ENCODE results near the gene ERAL1. TPM values are rescaled to one million over a fixed set of nuclear protein-coding genes. Genes with fewer than 3 reads are reported as not detected.
A peak's percentile ranks its signal among the peaks of the same experiment; 100 is the strongest.

ERAL1 gene
- total RNA-seq, 4 donors from 2014 or later, result 28.1 to 74.4 (median 47.3) TPM

- peak; percentile 43 for DNase-seq
- TF ChIP-seq POLR2A (IDR thresholded peaks at IDR 0.05) (no peak), POLR2AphosphoS5 (IDR thresholded peaks at IDR 0.05) (peak in 2 of 3 donors; percentile 30 to 38), EP300 (IDR thresholded peaks at IDR 0.05; ENCODE audit: low read depth) (no peak), CTCF (IDR thresholded peaks at IDR 0.05) (no peak)
- Histone ChIP-seq H3K4me3 (no peak overlapping the region), H3K27me3 (no peaks in the 10 kb centered on the region), H3K9me3 (no peaks in the 10 kb centered on the region), H3K27ac (peak overlapping the region; percentile 68 to 77 (median 77)), H3K36me3 (peaks cover 0 to 55% (median 19%) of the 10 kb centered on the region in 4 donors), H3K4me1 (peaks cover 20 to 39% (median 29%) of the 10 kb centered on the region in 4 donors)
- in situ Hi-C loops (cut with MboI; ENCODE audit: low pct_ligation_motif_present in 1 of 4, low pct_unique_long_range_greater_than_20kb in 1 of 4, low sequenced_read_pairs in 3 of 4), result loop anchor here in 2 of 4 donors (25.0 kb wide), 1 partner anchor 146 kb away; no protein-coding TSS in a partner anchor
- 48 to 57% methylated on average over 4 to 6 of the region's 6 CpGs for WGBS, 2 donors (ENCODE audit: low coverage in 1 of 2)
- intact Hi-C loops (cut with DNase I; ENCODE audit: low total_unique reads), result no loop called here
Observed at GRCh38 chr17:28908640-28909167, 53.9 kb downstream of the ERAL1 start.

GRCh38 chr17:28910534-28910933 lies 55.7 kb downstream of the ERAL1 start:
- no peaks in the 10 kb centered on the region for H3K27me3 ChIP-seq
- no peak for DNase-seq
- peaks cover 0 to 68% (median 21%) of the 10 kb centered on the region in 4 donors for H3K36me3 ChIP-seq
- peaks cover 20 to 39% (median 29%) of the 10 kb centered on the region in 4 donors for H3K4me1 ChIP-seq
- H3K9me3 ChIP-seq, result no peaks in the 10 kb centered on the region
- H3K27ac ChIP-seq, result no peak overlapping the region
- in situ Hi-C loops (cut with MboI; ENCODE audit: low pct_ligation_motif_present in 1 of 4, low pct_unique_long_range_greater_than_20kb in 1 of 4, low sequenced_read_pairs in 3 of 4), result loop anchor here in 3 of 4 donors (10.0 to 25.0 kb wide), 2 partner anchors 148 to 156 kb away; no protein-coding TSS in a partner anchor
- intact Hi-C loops (cut with DNase I; ENCODE audit: low total_unique reads), result no loop called here
- WGBS, 2 donors (ENCODE audit: low coverage in 1 of 2), result 82 to 83% methylated on average over 1 of the region's 1 CpG
- no peak overlapping the region for H3K4me3 ChIP-seq
- TF ChIP-seq POLR2AphosphoS5 (IDR thresholded peaks at IDR 0.05), result no peak
- no peak for TF ChIP-seq CTCF (IDR thresholded peaks at IDR 0.05)
- no peak for TF ChIP-seq POLR2A (IDR thresholded peaks at IDR 0.05)
- TF ChIP-seq EP300 (IDR thresholded peaks at IDR 0.05; ENCODE audit: low read depth), result no peak

Small RNA genes lying within 50 kb of the gene (small RNA-seq; reads per million reads assigned to genes)
- 0 reads per million in 4 donors for gene RF00019

Other genes starting within 250 kb of the ERAL1 start
- 10 to 100 TPM in 3 of 4 donors, 1 to 10 TPM in 1; 8.3 to 70.8 (median 22.1) TPM for gene RSKR, start 240.8 kb upstream of the ERAL1 start, total RNA-seq
- 100 to 1,000 TPM; 117 to 120 (median 118) TPM for gene BLTP2, start 209.9 kb upstream of the ERAL1 start, total RNA-seq
- 10 to 100 TPM; 32.2 to 69.9 (median 49.1) TPM for gene SDF2, start 193.1 kb upstream of the ERAL1 start, total RNA-seq
- gene SUPT6H, start 192.8 kb upstream of the ERAL1 start, total RNA-seq, result 100 to 1,000 TPM in 1 of 4 donors, 10 to 100 TPM in 3; 50.8 to 167 (median 61.6) TPM
- gene PROCA1, start 143.1 kb upstream of the ERAL1 start, total RNA-seq, result 1 to 10 TPM in 2 of 4 donors, under 1 TPM in 1, not detected in 1; 0.96 to 2.9 (median 1.4) TPM
- 10 to 100 TPM; 41.1 to 60.5 (median 50.0) TPM for gene RAB34, start 137.1 kb upstream of the ERAL1 start, total RNA-seq
- 100 to 1,000 TPM; 238 to 385 (median 342) TPM for gene RPL23A, start 135.0 kb upstream of the ERAL1 start, total RNA-seq
- gene TLCD1, start 128.8 kb upstream of the ERAL1 start, total RNA-seq, result 10 to 100 TPM in 1 of 4 donors, 1 to 10 TPM in 1, not detected in 2; 5.6 to 11.5 TPM
- gene NEK8, start 126.2 kb upstream of the ERAL1 start, total RNA-seq, result 10 to 100 TPM in 1 of 4 donors, 1 to 10 TPM in 3; 5.7 to 52.3 (median 8.3) TPM
- 100 to 1,000 TPM in 3 of 4 donors, 10 to 100 TPM in 1; 65.7 to 191 (median 126) TPM for gene TRAF4, start 111.0 kb upstream of the ERAL1 start, total RNA-seq
- 10 to 100 TPM; 23.2 to 41.0 (median 32.9) TPM for gene FAM222B, start 12.2 kb upstream of the ERAL1 start, total RNA-seq
- 10 to 100 TPM; 35.8 to 95.8 (median 46.5) TPM for gene FLOT2, start 42.7 kb downstream of the ERAL1 start, total RNA-seq
- gene DHRS13, start 48.1 kb downstream of the ERAL1 start, total RNA-seq, result 1 to 10 TPM; 2.2 to 6.5 (median 6.0) TPM
- gene PHF12, start 96.5 kb downstream of the ERAL1 start, total RNA-seq, result 100 to 1,000 TPM in 1 of 4 donors, 10 to 100 TPM in 3; 43.5 to 134 (median 60.5) TPM
- under 1 TPM in 1 of 4 donors, not detected in 3; 0.14 TPM for gene SEZ6, start 151.0 kb downstream of the ERAL1 start, total RNA-seq
- 10 to 100 TPM in 1 of 4 donors, 1 to 10 TPM in 2, not detected in 1; 1.2 to 15.3 (median 1.6) TPM for gene PIPOX, start 188.1 kb downstream of the ERAL1 start, total RNA-seq

All from transverse colon (tissue), 4 donors.